MCF 10A (cell line): ENCODE data around the gene MAP2K6. TPM values are rescaled to one million over a fixed set of nuclear protein-coding genes. Genes with fewer than 3 reads are reported as not detected.

Source experiments
- BruUV-seq: library from RNA; stranded (reverse); fragments of 400-500 nt; replicated peaks from 2 replicates; lab custom pipeline; 2021; lab: Mats Ljungman, UMichigan
- CTCF ChIA-PET: fragments of 300-600 bp; sonication (Branson Sonifier 250); formaldehyde crosslinking; extraction: SDS; loops from one replicate; lab custom pipeline; 2021; ENCODE audit warnings: antibody characterized with exemption, inconsistent platforms; lab: Yijun Ruan, JAX
- POLR2A ChIA-PET: fragments of 300-600, 350-650 bp; sonication (Branson Sonifier 250); formaldehyde crosslinking; extraction: SDS; loops from one replicate; lab custom pipeline; 2020; ENCODE audit warnings: antibody characterized with exemption, inconsistent platforms; lab: Yijun Ruan, JAX
- DNase-seq: peaks from one replicate; pipeline ENCODE4 v3.0.0-alpha.2; 2018; ENCODE audit not compliant: unreplicated experiment
- H3K27ac Mint-ChIP-seq: one replicate; pipeline ENCODE4 v1.8.0; 2022; ENCODE audit warnings: mild to moderate bottlenecking, low read depth, mixed read lengths; ENCODE audit not compliant: unreplicated experiment
- H3K27me3 Mint-ChIP-seq: one replicate; pipeline ENCODE4 v1.8.0; 2022; ENCODE audit warnings: mixed read lengths; ENCODE audit not compliant: insufficient read depth, unreplicated experiment
- H3K36me3 Mint-ChIP-seq: one replicate; pipeline ENCODE4 v1.8.0; 2022; ENCODE audit warnings: mild to moderate bottlenecking, moderate library complexity, mixed read lengths; ENCODE audit not compliant: insufficient read depth, unreplicated experiment
- H3K4me1 Mint-ChIP-seq: one replicate; pipeline ENCODE4 v1.8.0; 2022; ENCODE audit warnings: mixed read lengths; ENCODE audit not compliant: insufficient read depth, unreplicated experiment
- H3K4me3 Mint-ChIP-seq: one replicate; pipeline ENCODE4 v1.8.0; 2022; ENCODE audit warnings: mild to moderate bottlenecking, moderate library complexity, mixed read lengths; ENCODE audit not compliant: unreplicated experiment
- H3K9me3 Mint-ChIP-seq: one replicate; pipeline ENCODE4 v1.8.0; 2022; ENCODE audit warnings: mixed read lengths; ENCODE audit not compliant: unreplicated experiment
- CTCF ChIP-seq: fragments of 200-600 bp; IDR thresholded peaks from one replicate; pipeline ENCODE4 v1.8.0; 2022; ENCODE audit warnings: antibody characterized with exemption, mild to moderate bottlenecking; ENCODE audit not compliant: unreplicated experiment
- intact Hi-C: fragments of 100-400 bp; cut with micrococcal nuclease; formaldehyde crosslinking; loops from 2 replicates; pipeline ENCODE4 v1.14.1; 2022
- total RNA-seq: library from RNA; stranded (reverse); gene quantifications from 2 replicates; pipeline ENCODE4 v1.2.3, GENCODE V29; 2022

Gene MAP2K6
- total RNA-seq, 1 experiment from 2014 or later, result 0.28 TPM

- CTCF ChIA-PET, result no interaction called here
- POLR2A ChIA-PET, result no interaction called here
- no peak for DNase-seq
- Mint-ChIP-seq H3K4me1 (peaks cover 5% of the 10 kb centered on the region), H3K27me3 (no peaks in the 10 kb centered on the region), H3K9me3 (no peaks in the 10 kb centered on the region), H3K4me3 (no peak overlapping the region), H3K27ac (no peak overlapping the region), H3K36me3 (no peaks in the 10 kb centered on the region)
- intact Hi-C loops, result no loop called here
- no TSS peak for BruUV-seq
- no peak for TF ChIP-seq CTCF
These were observed 26.7 kb downstream of the MAP2K6 start for GRCh38 chr17:69441179-69441578.

GRCh38 chr17:69443138-69443537, 28.6 kb downstream of the MAP2K6 start:
- intact Hi-C loops, result no loop called here
- Mint-ChIP-seq H3K4me3 (no peak overlapping the region), H3K4me1 (no peaks in the 10 kb centered on the region), H3K36me3 (no peaks in the 10 kb centered on the region), H3K27ac (no peak overlapping the region), H3K27me3 (no peaks in the 10 kb centered on the region), H3K9me3 (no peaks in the 10 kb centered on the region)
- no TSS peak for BruUV-seq
- no peak for TF ChIP-seq CTCF
- CTCF ChIA-PET, result interaction anchor here (0.7 kb wide), 1 partner anchor 35 kb away, joined by 3 read pairs; no protein-coding TSS in a partner anchor
- DNase-seq, result no peak
- POLR2A ChIA-PET, result interaction anchor here (1.0 kb wide), 1 partner anchor 12 kb away, joined by 3 read pairs; no protein-coding TSS in a partner anchor

- H3K4me1 Mint-ChIP-seq, result no peaks in the 10 kb centered on the region
These were observed 29.5 kb downstream of the MAP2K6 start for GRCh38 chr17:69444023-69444422.

GRCh38 chr17:69445132-69445531, 30.6 kb downstream of the MAP2K6 start:
- H3K9me3 Mint-ChIP-seq, result no peaks in the 10 kb centered on the region
- H3K4me1 Mint-ChIP-seq, result no peaks in the 10 kb centered on the region
- TF ChIP-seq CTCF, result no peak
- no peak overlapping the region for H3K27ac Mint-ChIP-seq
- ChIA-PET CTCF (interaction anchor here (1.6 kb wide), 1 partner anchor 9 kb away, joined by 3 read pairs; no protein-coding TSS in a partner anchor), POLR2A (interaction anchor here (1.0 kb wide), 1 partner anchor 22 kb away, joined by 3 read pairs; no protein-coding TSS in a partner anchor)
- DNase-seq, result no peak
- H3K27me3 Mint-ChIP-seq, result no peaks in the 10 kb centered on the region
- BruUV-seq, result no TSS peak
- H3K36me3 Mint-ChIP-seq, result no peaks in the 10 kb centered on the region
- intact Hi-C loops, result no loop called here
- H3K4me3 Mint-ChIP-seq, result no peak overlapping the region

More at GRCh38 chr17:69444023-69444422, 29.5 kb downstream of the MAP2K6 start:
- intact Hi-C loops, result no loop called here
- no peak for TF ChIP-seq CTCF
- Mint-ChIP-seq H3K9me3 (no peaks in the 10 kb centered on the region), H3K27ac (no peak overlapping the region), H3K27me3 (no peaks in the 10 kb centered on the region), H3K4me3 (no peak overlapping the region), H3K36me3 (no peaks in the 10 kb centered on the region)
- DNase-seq, result no peak
- BruUV-seq, result no TSS peak
- CTCF ChIA-PET, result no interaction called here
- POLR2A ChIA-PET, result interaction anchor here (1.0 kb wide), 1 partner anchor 13 kb away, joined by 3 read pairs; no protein-coding TSS in a partner anchor
